IPS-NIHi11 (cell line): ENCODE data around the gene GABRA6.
A peak's percentile ranks its signal among the peaks of the same experiment; 100 is the strongest.
"Not testable (repeated sequence)": the region's sequence is repeated elsewhere in the genome, so short reads cannot be mapped to it uniquely, and the experiment has no call there.

Experiments used
- DNase-seq: peaks from one replicate; pipeline ENCODE4 v3.0.0; 2012; ENCODE audit warnings: mixed read lengths, low spot score

The GABRA6 gene

DNA sequence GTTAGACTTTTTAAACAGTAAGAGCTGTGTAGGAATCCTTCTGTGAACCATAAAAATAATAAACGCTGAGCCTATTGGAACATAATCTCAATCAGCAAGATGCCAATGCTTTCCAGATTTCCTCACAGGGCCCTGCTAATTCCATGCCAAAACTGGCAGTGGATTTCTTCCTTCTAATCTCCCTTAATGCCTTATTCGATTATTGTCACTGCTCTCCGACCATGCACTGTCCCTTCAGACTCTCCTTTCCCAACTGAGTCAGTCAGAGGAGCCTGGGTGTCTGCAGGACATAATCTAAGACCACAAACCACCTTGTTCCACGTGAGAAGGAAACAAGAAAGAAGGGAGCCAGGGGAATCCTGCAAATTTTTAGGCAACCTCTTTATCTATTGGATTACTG is at the start of gene GABRA6:
GABRA6 (plus strand) TSS at position 261 of the 400 bp plus-strand sequence. CDS start 269 bp downstream, outside the sequence.
- no peak for DNase-seq

- DNase-seq = no peak
Measured at GRCh38 chr5:161637591-161637990, 47.9 kb upstream of the GABRA6 start.

- no peak for DNase-seq
Measured at GRCh38 chr5:161641444-161641843, 44.1 kb upstream of the GABRA6 start.

- no peak for DNase-seq
Measured at GRCh38 chr5:161645264-161645663, 40.3 kb upstream of the GABRA6 start.

DNA sequence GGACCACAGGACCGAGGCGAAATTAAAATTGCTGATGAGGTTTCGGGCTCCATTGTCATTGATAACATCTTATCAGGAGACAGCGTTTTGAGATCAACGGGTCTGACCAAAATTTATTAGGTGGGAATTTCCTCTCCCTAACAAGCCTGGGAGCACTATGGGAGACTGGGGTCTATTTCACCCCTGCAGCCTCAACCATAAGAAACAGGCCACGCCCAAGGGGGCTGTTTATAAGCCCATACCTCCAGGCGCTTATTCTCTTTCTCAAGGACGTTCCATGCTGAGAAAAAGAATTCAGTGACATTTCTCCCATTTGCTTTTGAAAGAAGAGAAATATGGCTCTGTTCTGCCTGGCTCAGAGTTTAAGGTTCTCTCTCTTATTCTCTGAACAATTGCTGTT is 33.6 kb upstream of the GABRA6 start:
- DNase-seq = not testable (repeated sequence)

DNA sequence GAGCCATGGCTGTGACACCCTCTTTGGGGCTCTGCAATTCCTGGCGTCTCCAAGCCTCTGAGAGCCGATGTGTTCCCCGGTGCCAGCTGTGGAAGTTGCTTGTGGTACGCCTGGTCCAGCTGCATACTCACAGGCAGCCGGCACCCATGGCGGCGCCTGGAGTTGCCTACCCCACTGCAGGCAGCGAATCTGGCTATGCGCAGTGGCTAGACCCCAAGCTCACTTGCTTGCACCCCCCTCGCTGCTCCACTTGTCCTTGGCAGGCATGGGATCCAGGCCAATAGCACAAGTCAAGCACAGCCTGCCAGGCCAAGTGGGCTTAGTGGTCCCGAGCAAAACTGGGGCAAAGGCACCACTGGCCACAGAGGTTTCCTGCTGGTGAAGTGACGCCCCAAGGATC is 24.7 kb upstream of the GABRA6 start:
- no peak for DNase-seq

DNA sequence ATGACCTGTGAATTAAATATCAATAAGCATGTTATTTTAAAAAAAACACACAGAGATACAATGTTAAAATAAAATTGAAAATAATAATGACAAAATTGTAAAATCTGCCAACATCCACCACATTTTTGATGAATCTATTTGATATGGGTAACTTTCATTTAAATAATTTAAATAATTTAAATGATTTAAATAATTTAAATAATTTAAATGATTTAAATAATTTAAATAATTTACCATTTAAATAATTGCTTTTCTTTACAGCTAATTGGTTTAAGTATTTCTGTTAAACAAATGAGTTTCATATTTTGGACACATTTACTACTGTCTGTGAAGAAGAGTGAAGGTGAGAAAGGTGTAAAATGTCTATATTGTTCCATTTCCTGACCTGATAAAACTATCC is 22.1 kb upstream of the GABRA6 start:
- DNase-seq = no peak

DNA sequence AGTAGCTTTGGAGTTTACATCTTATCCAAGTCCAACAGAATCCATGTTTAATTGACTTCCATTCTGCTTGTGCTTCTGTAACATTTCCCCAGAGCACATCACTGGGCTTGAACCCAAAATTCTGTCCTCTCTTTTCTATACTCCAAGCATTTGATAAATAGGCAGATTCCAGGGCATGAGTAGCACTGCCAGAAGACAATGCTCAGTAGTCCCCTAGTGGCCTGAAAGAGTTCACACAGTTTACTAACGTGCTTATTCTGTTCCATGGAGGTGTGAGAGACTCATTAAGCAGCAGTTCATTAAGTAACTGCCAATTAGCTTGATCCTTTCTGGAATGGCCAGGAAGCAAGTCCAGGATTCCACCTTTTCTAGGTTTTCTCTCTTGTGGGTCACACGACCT is 9.4 kb upstream of the GABRA6 start:
- peak; percentile 31 for DNase-seq

- DNase-seq = no peak
Measured at GRCh38 chr5:161686149-161686548, 628 bp downstream of the GABRA6 start.

DNA sequence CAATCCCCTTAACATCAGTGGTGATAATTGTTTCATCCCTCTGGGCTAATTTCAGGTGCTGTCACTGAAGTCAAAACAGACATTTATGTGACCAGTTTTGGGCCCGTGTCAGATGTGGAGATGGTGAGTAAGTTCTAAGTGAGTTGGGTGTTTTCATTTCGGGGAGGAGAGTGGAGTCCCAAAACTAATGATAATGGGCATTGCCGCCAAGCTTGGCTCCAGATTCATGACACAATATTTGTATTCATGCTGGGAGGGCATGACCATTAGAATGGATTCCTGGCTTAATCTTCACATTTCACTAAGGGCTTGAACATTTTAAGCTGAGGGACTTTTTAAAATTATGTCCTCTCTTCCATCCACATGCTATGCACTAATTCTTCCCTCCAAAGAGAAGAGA is 1.4 kb downstream of the GABRA6 start:
- no peak for DNase-seq

- no peak for DNase-seq
Measured at GRCh38 chr5:161687316-161687715, 1.8 kb downstream of the GABRA6 start.

GRCh38 chr5:161691911-161692310 is 6.4 kb downstream of the GABRA6 start:
- no peak for DNase-seq

DNA sequence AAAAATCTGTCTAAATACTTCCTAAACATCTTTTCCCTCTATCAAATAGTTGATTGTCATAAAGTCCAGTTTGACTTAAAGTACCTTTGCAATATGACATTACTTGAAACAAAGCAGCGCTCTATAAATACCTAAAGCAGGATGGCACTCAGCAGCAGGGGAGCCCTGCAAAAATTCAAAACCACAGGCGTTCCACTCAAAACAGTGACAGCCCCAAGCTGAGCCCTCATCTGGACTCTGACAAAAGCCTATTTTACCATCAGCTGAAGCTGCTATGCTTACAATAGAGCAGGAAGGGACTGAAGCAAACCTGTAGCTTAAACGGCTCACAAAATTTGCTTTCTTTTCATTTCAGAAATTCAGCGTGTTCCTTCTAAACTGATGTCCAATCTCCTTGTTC is 11.5 kb downstream of the GABRA6 start:
- no peak for DNase-seq

DNA sequence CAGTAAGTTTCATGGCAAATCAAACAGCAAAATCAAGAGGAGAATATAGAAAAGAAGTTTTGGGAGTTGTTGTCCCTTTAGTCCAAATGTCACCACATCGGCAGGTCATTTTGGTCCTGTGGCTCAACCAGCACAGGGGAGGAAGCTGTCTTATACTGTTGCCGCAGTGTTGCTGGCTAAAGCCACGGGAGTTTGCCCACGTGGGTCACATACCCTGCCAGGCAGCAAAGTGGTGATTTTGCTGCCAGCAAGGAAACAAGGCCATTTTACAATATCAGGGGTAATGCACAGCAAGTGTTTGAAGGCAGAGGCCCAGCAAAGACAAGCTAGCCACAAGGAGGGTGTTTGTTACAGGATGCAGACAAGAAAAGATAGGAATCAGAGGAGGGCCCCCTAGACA is 14.5 kb downstream of the GABRA6 start:
- DNase-seq = no peak

GRCh38 chr5:161703528-161703927 is 18.0 kb downstream of the GABRA6 start:
- no peak for DNase-seq

GRCh38 chr5:161707382-161707781 is 21.9 kb downstream of the GABRA6 start:
- DNase-seq = no peak

GRCh38 chr5:161709239-161709638 is 23.7 kb downstream of the GABRA6 start:
- DNase-seq = no peak

DNA sequence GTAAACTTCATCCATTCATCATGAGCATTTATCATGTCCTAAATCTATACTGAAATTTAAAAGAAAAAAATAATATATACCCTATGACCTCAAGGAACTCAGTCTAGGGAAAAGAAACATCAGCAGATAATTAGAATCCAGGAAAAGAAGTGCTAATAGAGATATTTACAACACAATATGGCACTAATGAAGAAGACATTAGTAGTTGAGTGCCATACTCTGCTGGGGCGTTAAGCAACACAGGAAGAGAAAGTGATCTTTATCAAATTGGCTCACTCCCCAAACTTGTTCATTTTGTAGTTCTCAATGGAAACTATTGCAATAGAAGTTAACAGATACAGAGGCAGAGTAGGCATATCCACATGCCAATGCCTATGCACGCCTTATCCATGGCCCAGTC is 27.5 kb downstream of the GABRA6 start:
- no peak for DNase-seq

DNA sequence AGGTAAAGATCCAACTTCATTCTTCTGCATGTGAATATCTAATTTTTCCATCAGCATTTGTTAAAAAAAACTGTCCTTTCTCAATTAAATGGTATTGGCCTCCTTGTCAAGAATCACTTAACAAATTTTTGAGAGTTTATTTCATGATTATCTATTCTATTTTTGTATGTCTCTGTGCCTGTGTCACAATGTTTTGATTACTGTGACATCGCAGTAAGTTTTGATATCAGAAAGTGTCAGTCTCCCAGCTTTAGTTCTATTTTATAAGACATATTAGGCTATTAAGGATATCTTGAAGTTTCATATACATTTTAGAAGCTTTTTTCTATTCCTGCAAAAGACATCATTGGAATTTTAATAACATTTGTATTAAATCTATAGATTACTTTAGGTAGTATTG is 33.6 kb downstream of the GABRA6 start:
- DNase-seq = no peak

DNA sequence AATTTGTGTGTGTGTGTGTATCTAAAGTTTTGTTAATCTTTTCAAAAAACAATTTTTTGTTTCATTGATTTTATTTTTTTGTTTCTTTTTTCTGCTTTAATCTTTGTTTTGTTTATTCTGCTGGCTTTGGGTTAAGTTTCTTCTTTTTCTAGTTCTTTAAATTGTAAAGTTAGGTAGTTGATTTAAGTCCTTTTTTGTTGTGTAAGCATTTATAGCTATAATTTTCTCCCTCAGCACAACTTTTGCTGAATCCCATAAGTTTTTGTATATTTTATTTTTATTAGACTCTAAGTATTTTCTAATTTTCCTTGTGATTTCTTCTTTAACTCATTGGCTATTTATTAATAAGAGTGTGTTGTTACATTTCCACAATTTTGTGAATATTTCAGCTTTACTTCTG is 34.9 kb downstream of the GABRA6 start:
- no peak for DNase-seq

DNA sequence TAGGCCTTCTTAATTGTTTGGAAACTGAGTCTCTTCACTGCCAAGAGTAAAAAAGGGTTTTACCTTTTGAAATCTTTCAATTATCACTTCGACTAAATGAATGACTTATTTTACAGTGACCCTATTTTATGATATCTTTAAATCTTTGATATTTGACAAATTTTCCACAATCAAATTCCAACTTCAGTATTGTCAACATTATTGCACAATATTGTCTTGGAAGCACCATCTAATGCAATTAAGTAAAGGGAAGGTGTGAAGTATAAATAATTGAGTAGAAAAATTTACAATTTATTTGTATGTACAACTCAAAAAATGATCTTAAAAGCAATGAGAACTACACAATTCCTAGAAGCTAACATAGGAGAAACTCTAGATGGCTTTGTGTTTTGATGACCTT is 49.2 kb downstream of the GABRA6 start:
- no peak for DNase-seq

DNA sequence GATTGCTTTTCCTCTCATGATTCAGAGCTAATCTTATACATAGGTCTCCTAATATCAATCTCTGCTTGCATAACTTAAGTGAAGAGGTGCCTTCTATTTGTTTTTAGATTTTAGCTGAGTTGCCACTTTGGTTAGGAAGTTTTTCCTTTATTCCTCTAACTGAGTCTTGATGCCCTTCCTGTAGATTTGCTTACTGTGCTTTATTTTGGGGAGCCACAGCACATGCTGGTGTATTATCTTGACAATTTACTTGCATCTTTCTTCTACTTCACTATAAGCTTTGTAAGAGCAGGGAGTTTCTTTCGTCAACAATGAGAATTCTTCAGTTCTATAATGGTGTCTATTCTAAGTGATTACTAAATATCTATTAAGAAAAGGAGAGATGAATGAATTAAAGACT is 54.9 kb downstream of the GABRA6 start:
- DNase-seq = no peak

DNA sequence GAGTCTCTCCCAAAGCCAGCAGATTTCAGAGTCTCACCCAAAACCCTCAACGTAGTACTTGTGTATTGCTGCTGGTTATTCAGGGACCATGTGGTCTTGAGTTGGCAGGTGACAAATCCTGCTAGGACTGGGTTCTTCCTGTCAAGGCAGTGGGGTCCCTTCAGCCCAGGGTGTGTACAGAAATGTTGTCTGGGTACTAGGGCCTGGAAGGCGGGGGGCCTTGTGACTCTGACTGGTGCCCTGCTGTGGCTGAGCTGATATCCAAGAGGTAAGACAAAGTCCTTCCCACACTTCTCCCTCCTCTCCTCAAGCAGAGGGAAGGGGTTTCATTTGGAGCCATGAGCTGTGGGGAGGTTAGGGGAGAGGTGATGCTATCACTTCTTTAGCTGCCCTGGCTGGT is 58.8 kb downstream of the GABRA6 start:
- no peak for DNase-seq

GRCh38 chr5:161745392-161745791 is 59.9 kb downstream of the GABRA6 start:
- DNase-seq = no peak

DNA sequence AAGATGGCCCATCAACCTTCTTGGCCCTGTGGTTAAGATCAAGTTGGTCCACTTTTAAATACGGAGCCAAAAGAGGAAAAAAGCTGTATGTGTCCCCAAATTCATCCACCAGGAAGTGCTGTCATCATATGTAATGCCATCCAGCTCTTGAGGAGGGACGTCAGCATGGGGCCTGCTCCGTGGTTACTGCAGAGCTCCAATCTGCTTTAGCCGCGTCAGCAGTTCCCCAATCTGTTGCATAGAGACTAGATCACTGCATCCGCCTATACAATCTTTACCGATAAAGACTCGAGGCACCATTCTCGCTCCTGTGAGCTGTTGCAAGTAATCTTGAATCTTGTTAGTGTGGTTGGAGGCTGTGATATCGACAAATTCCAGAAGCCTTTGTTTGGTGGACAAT is 65.7 kb downstream of the GABRA6 start:
- DNase-seq = no peak
